Measurements from ENCODE around the gene TXNL1.
"Not testable (repeated sequence)": the region's sequence is repeated elsewhere in the genome, so short reads cannot be mapped to it uniquely, and the experiment has no call there.

The TXNL1 gene

GRCh38 chr18:56615738-56616520 lies 22.5 kb downstream of the TXNL1 start:
- no peaks in the 10 kb centered on the region for H3K9me3 ChIP-seq (ENCODE audit: control insufficient read depth in 2 of 2, low read length in 2 of 2)
- H3K4me1 ChIP-seq (ENCODE audit: control insufficient read depth, insufficient read depth, low read length): no peaks in the 10 kb centered on the region
- H3K27me3 ChIP-seq (ENCODE audit: control insufficient read depth in 1 of 2, insufficient read depth in 2 of 2, low read length in 2 of 2): no peaks in the 10 kb centered on the region
- H3K36me3 ChIP-seq (ENCODE audit: control insufficient read depth in 2 of 2, insufficient read depth in 2 of 2, low read length in 2 of 2): peaks cover 20 to 37% of the 10 kb centered on the region in 2 donors
- H3K9ac ChIP-seq (ENCODE audit: low read length in 2 of 2): no peak overlapping the region
- H3K4me3 ChIP-seq (ENCODE audit: low read length in 2 of 2): no peak overlapping the region
- H3K27ac ChIP-seq (ENCODE audit: low read length): no peak overlapping the region

GRCh38 chr18:56606618-56607017 lies 31.8 kb downstream of the TXNL1 start:
- H3K27me3 ChIP-seq (ENCODE audit: control insufficient read depth in 1 of 2, insufficient read depth in 2 of 2, low read length in 2 of 2): no peaks in the 10 kb centered on the region
- H3K9ac ChIP-seq (ENCODE audit: low read length in 2 of 2): no peak overlapping the region
- peaks cover 0 to 16% of the 10 kb centered on the region in 2 donors for H3K36me3 ChIP-seq (ENCODE audit: control insufficient read depth in 2 of 2, insufficient read depth in 2 of 2, low read length in 2 of 2)
- H3K27ac ChIP-seq (ENCODE audit: low read length): no peak overlapping the region
- H3K4me3 ChIP-seq (ENCODE audit: low read length in 2 of 2): no peak overlapping the region
- no peaks in the 10 kb centered on the region for H3K4me1 ChIP-seq (ENCODE audit: control insufficient read depth, insufficient read depth, low read length)
- no peaks in the 10 kb centered on the region for H3K9me3 ChIP-seq (ENCODE audit: control insufficient read depth in 2 of 2, low read length in 2 of 2)

- no peak overlapping the region for H3K27ac ChIP-seq (ENCODE audit: low read length)
- peaks cover 3 to 5% of the 10 kb centered on the region in 2 donors for H3K36me3 ChIP-seq (ENCODE audit: control insufficient read depth in 2 of 2, insufficient read depth in 2 of 2, low read length in 2 of 2)
- no peak overlapping the region for H3K4me3 ChIP-seq (ENCODE audit: low read length in 2 of 2)
- no peaks in the 10 kb centered on the region for H3K9me3 ChIP-seq (ENCODE audit: control insufficient read depth in 2 of 2, low read length in 2 of 2)
- no peaks in the 10 kb centered on the region for H3K4me1 ChIP-seq (ENCODE audit: control insufficient read depth, insufficient read depth, low read length)
- no peak overlapping the region for H3K9ac ChIP-seq (ENCODE audit: low read length in 2 of 2)
- H3K27me3 ChIP-seq (ENCODE audit: control insufficient read depth in 1 of 2, insufficient read depth in 2 of 2, low read length in 2 of 2): no peaks in the 10 kb centered on the region
Observed at GRCh38 chr18:56598422-56598821, 40.0 kb downstream of the TXNL1 start.

DNA sequence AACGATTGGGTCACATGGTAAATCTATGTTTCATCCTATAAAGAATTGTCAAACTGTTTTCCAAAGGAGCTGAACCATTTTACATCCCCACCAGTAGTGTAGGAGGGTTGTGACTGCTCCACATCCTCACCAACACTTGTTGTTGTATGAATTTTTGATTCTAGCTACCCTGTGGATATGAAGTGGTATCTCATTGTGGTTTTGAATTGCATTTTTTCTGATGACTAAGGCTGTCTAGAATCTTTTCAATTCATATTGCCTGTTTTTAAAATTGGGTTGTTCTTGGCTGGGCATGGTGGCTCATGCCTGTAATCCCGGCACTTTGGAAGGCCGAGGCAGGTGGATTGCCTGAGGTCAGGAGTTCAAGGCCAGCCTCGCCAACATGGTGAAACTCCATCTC lies 44.5 kb downstream of the TXNL1 start:
- Histone ChIP-seq H3K36me3 (ENCODE audit: control insufficient read depth in 2 of 2, insufficient read depth in 2 of 2, low read length in 2 of 2) (no peaks in the 10 kb centered on the region), H3K4me1 (ENCODE audit: control insufficient read depth, insufficient read depth, low read length) (no peaks in the 10 kb centered on the region), H3K9me3 (ENCODE audit: control insufficient read depth in 2 of 2, low read length in 2 of 2) (no peaks in the 10 kb centered on the region), H3K27ac (ENCODE audit: low read length) (no peak overlapping the region), H3K4me3 (ENCODE audit: low read length in 2 of 2) (no peak overlapping the region), H3K27me3 (ENCODE audit: control insufficient read depth in 1 of 2, insufficient read depth in 2 of 2, low read length in 2 of 2) (no peaks in the 10 kb centered on the region), H3K9ac (ENCODE audit: low read length in 2 of 2) (no peak overlapping the region)

DNA sequence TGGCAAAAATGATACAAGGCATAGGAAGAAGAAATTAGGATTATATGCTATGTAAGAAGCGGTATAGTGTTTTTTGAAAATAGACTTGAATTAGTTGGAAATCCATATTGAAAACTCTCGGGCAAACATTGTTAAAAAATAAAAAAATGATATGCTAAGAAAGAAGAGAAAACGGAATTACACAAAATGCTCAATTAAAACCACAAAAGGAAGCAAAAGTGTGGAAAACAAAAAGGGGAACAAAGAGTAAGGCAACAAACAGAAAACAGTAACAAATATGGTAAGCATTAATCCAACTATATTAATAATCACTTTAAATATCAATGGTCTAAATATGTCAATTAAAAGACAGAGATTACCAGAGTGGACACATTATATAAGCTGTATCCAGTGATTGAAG lies 58.4 kb downstream of the TXNL1 start:
- Histone ChIP-seq H3K9me3 (ENCODE audit: control insufficient read depth in 2 of 2, low read length in 2 of 2) (no peaks in the 10 kb centered on the region), H3K36me3 (ENCODE audit: control insufficient read depth in 2 of 2, insufficient read depth in 2 of 2, low read length in 2 of 2) (no peaks in the 10 kb centered on the region), H3K4me3 (ENCODE audit: low read length in 2 of 2) (no peak overlapping the region), H3K27ac (ENCODE audit: low read length) (no peak overlapping the region), H3K4me1 (ENCODE audit: control insufficient read depth, insufficient read depth, low read length) (no peaks in the 10 kb centered on the region), H3K9ac (ENCODE audit: low read length in 2 of 2) (no peak overlapping the region), H3K27me3 (ENCODE audit: control insufficient read depth in 1 of 2, insufficient read depth in 2 of 2, low read length in 2 of 2) (no peaks in the 10 kb centered on the region)

DNA sequence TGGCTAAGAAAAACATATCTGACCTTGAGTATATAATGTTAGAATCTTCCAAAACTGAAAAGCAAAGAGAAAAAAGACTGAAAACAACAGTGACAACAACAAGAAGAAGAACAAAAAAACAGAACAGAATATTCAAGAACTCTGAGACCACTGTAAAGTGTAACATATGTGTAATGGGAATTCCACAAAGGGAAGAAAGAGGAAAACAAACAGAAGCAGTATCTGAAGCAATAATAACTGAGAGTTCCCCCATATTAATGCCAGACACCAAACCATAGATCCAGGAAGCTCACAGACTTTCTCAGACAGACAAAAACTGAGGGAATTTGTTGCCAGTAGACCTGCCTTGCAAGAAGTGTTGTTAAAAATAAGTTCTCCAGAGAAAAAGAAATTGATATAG lies 58.9 kb downstream of the TXNL1 start:
- Histone ChIP-seq H3K36me3 (ENCODE audit: control insufficient read depth in 2 of 2, insufficient read depth in 2 of 2, low read length in 2 of 2) (no peaks in the 10 kb centered on the region), H3K27me3 (ENCODE audit: control insufficient read depth in 1 of 2, insufficient read depth in 2 of 2, low read length in 2 of 2) (no peaks in the 10 kb centered on the region), H3K9ac (ENCODE audit: low read length in 2 of 2) (no peak overlapping the region), H3K27ac (ENCODE audit: low read length) (no peak overlapping the region), H3K4me3 (ENCODE audit: low read length in 2 of 2) (no peak overlapping the region), H3K9me3 (ENCODE audit: control insufficient read depth in 2 of 2, low read length in 2 of 2) (no peaks in the 10 kb centered on the region), H3K4me1 (ENCODE audit: control insufficient read depth, insufficient read depth, low read length) (no peaks in the 10 kb centered on the region)

GRCh38 chr18:56576826-56577573 lies 61.4 kb downstream of the TXNL1 start:
- Histone ChIP-seq H3K9ac (ENCODE audit: low read length in 2 of 2) (no peak overlapping the region), H3K9me3 (ENCODE audit: control insufficient read depth in 2 of 2, low read length in 2 of 2) (no peaks in the 10 kb centered on the region), H3K4me1 (ENCODE audit: control insufficient read depth, insufficient read depth, low read length) (no peaks in the 10 kb centered on the region), H3K4me3 (ENCODE audit: low read length in 2 of 2) (no peak overlapping the region), H3K27me3 (ENCODE audit: control insufficient read depth in 1 of 2, insufficient read depth in 2 of 2, low read length in 2 of 2) (no peaks in the 10 kb centered on the region), H3K27ac (ENCODE audit: low read length) (no peak overlapping the region), H3K36me3 (ENCODE audit: control insufficient read depth in 2 of 2, insufficient read depth in 2 of 2, low read length in 2 of 2) (no peaks in the 10 kb centered on the region)

- no peak overlapping the region for H3K9ac ChIP-seq (ENCODE audit: low read length in 2 of 2)
- no peak overlapping the region for H3K27ac ChIP-seq (ENCODE audit: low read length)
- H3K4me3 ChIP-seq (ENCODE audit: low read length in 2 of 2): no peak overlapping the region
- no peaks in the 10 kb centered on the region for H3K36me3 ChIP-seq (ENCODE audit: control insufficient read depth in 2 of 2, insufficient read depth in 2 of 2, low read length in 2 of 2)
- H3K4me1 ChIP-seq (ENCODE audit: control insufficient read depth, insufficient read depth, low read length): no peaks in the 10 kb centered on the region
- no peaks in the 10 kb centered on the region for H3K27me3 ChIP-seq (ENCODE audit: control insufficient read depth in 1 of 2, insufficient read depth in 2 of 2, low read length in 2 of 2)
- no peaks in the 10 kb centered on the region for H3K9me3 ChIP-seq (ENCODE audit: control insufficient read depth in 2 of 2, low read length in 2 of 2)
Observed at GRCh38 chr18:56575819-56576663, 62.4 kb downstream of the TXNL1 start.

DNA sequence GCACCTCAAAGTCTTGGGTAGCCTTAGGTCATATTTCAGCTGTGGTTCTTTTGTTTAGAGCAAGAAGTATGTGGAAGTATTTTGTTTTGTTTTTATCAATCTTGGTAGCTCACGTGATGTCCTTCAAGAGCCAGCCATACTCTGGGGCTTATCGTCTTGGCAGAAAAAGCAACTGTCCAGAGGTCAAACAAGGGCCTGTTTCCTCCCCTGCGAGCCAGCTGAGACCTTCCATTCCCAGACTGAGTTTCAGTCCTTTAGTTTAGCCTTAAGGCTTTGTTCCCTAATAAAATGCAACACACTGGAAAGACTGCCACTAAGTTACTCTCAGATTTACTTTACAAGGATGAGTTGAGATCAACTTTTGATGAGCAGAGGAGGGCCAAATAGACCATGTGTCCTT lies 63.5 kb downstream of the TXNL1 start:
- H3K4me1 ChIP-seq (ENCODE audit: control insufficient read depth, insufficient read depth, low read length): no peaks in the 10 kb centered on the region
- H3K36me3 ChIP-seq (ENCODE audit: control insufficient read depth in 2 of 2, insufficient read depth in 2 of 2, low read length in 2 of 2): no peaks in the 10 kb centered on the region
- H3K27me3 ChIP-seq (ENCODE audit: control insufficient read depth in 1 of 2, insufficient read depth in 2 of 2, low read length in 2 of 2): no peaks in the 10 kb centered on the region
- no peak overlapping the region for H3K27ac ChIP-seq (ENCODE audit: low read length)
- no peaks in the 10 kb centered on the region for H3K9me3 ChIP-seq (ENCODE audit: control insufficient read depth in 2 of 2, low read length in 2 of 2)
- no peak overlapping the region for H3K4me3 ChIP-seq (ENCODE audit: low read length in 2 of 2)
- no peak overlapping the region for H3K9ac ChIP-seq (ENCODE audit: low read length in 2 of 2)

GRCh38 chr18:56572267-56572666 lies 66.1 kb downstream of the TXNL1 start:
- not testable (repeated sequence) for H3K4me3 ChIP-seq (ENCODE audit: low read length in 2 of 2); H3K9me3 ChIP-seq (ENCODE audit: control insufficient read depth in 2 of 2, low read length in 2 of 2); H3K27me3 ChIP-seq (ENCODE audit: control insufficient read depth in 1 of 2, insufficient read depth in 2 of 2, low read length in 2 of 2); H3K27ac ChIP-seq (ENCODE audit: low read length); H3K9ac ChIP-seq (ENCODE audit: low read length in 2 of 2); H3K4me1 ChIP-seq (ENCODE audit: control insufficient read depth, insufficient read depth, low read length); H3K36me3 ChIP-seq (ENCODE audit: control insufficient read depth in 2 of 2, insufficient read depth in 2 of 2, low read length in 2 of 2)
